B cell (primary cell): ENCODE measurements around the gene PSMA8. TPM values are rescaled to one million over a fixed set of nuclear protein-coding genes. Genes with fewer than 3 reads are reported as not detected.

ENCODE experiments used
- ATAC-seq: fragments of 200-7000 bp; cut with Tn5 transposase; one replicate; pipeline ENCODE4 v1.10.0; 2021; ENCODE audit warnings: low read depth, mild to moderate bottlenecking, moderate number of reproducible peaks, moderate library complexity
- CTCF ChIA-PET: fragments of 350-600 bp; sonication (Branson Sonifier 250); formaldehyde crosslinking; loops from one replicate; lab custom pipeline; 2021; ENCODE audit warnings: antibody characterized with exemption, inconsistent platforms; lab: Charles Lee
- POLR2A ChIA-PET: fragments of 350-600 bp; sonication (Branson Sonifier 250); formaldehyde crosslinking; loops from one replicate; lab custom pipeline; 2021; ENCODE audit warnings: antibody characterized with exemption; lab: Charles Lee
- DNase-seq: peaks from one replicate; pipeline ENCODE4 v3.0.0; 2013
- H2AFZ ChIP-seq: 2 replicates; pipeline ENCODE4 v1.6.1; 2012; ENCODE audit warnings: mild to moderate bottlenecking, low read depth, low read length; ENCODE audit not compliant: insufficient read depth, poor library complexity, severe bottlenecking
- H3K27ac ChIP-seq, 2 donors: 1 replicate in 1 of 2; 2 replicates in 1 of 2; pipeline ENCODE4 v1.5.1; 2012 to 2013; ENCODE audit warnings: low read length in 2 of 2, mild to moderate bottlenecking in 2 of 2, moderate library complexity in 1 of 2
- H3K27me3 ChIP-seq, 4 experiments: fragments of 200-600 bp in 1 of 4; sonication (generic) in 1 of 4; replicated peaks in 1 of 4; 1 replicate in 2 of 4; 2 replicates in 2 of 4; pipeline versions ENCODE4 v1.6.1 to v1.7.0; 2013 to 2016; ENCODE audit warnings: low read length in 3 of 4, mild to moderate bottlenecking in 2 of 4, mixed read lengths in 1 of 4, moderate library complexity in 1 of 4; ENCODE audit not compliant: insufficient read depth in 4 of 4, control insufficient read depth in 3 of 4; ENCODE audit errors: control extremely low read depth in 1 of 4
- H3K36me3 ChIP-seq, 2 experiments: replicated peaks in 1 of 2; 1 replicate in 1 of 2; 2 replicates in 1 of 2; pipeline versions ENCODE4 v1.6.1 to v1.7.1; 2013; ENCODE audit warnings: low read length in 1 of 2; ENCODE audit not compliant: insufficient read depth in 2 of 2, control insufficient read depth in 1 of 2; ENCODE audit errors: control extremely low read depth in 1 of 2, extremely low read depth in 1 of 2
- H3K4me1 ChIP-seq, 2 donors: fragments of 200-600 bp in 1 of 2; sonication (generic) in 1 of 2; 1 replicate in 1 of 2; 2 replicates in 1 of 2; pipeline versions ENCODE4 v1.5.1 to v1.6.1; 2013 to 2017; ENCODE audit warnings: low read length in 2 of 2; ENCODE audit not compliant: control insufficient read depth in 2 of 2, insufficient read depth in 2 of 2
- H3K4me2 ChIP-seq: replicated peaks from 2 replicates; pipeline ENCODE3; 2012; ENCODE audit warnings: mild to moderate bottlenecking, low read depth, low read length; ENCODE audit not compliant: poor library complexity, severe bottlenecking
- H3K4me3 ChIP-seq, 5 experiments: fragments of 200-600 bp in 1 of 5; sonication (generic) in 1 of 5; 1 replicate in 3 of 5; 2 replicates in 2 of 5; pipeline versions ENCODE4 v1.5.1 to v1.7.0; 2011 to 2016; ENCODE audit warnings: low read length in 4 of 5, mild to moderate bottlenecking in 4 of 5, low read depth in 2 of 5, control low read depth in 1 of 5, moderate library complexity in 1 of 5; ENCODE audit not compliant: insufficient read depth in 1 of 5; ENCODE audit errors: control extremely low read depth in 1 of 5, extremely low read depth in 1 of 5
- H3K79me2 ChIP-seq: fragments of 200-600 bp; sonication (generic); one replicate; pipeline ENCODE4 v1.6.0; 2016; ENCODE audit warnings: low read length; ENCODE audit not compliant: control insufficient read depth, insufficient read depth
- H3K9ac ChIP-seq: fragments of 200-600 bp; sonication (generic); 2 replicates; pipeline ENCODE4 v1.6.1; 2017; ENCODE audit warnings: mild to moderate bottlenecking, low read length, moderate library complexity
- H3K9me3 ChIP-seq, 3 donors: one replicate each; pipeline versions ENCODE4 v1.6.1 to v1.7.1; 2013; ENCODE audit warnings: low read length in 2 of 3; ENCODE audit not compliant: control insufficient read depth in 2 of 3, insufficient read depth in 1 of 3; ENCODE audit errors: control extremely low read depth in 1 of 3
- H4K20me1 ChIP-seq: 2 replicates; pipeline ENCODE4 v1.6.0; 2012; ENCODE audit warnings: mild to moderate bottlenecking, low read length; ENCODE audit not compliant: insufficient read depth, control insufficient read depth, poor library complexity, severe bottlenecking
- H3K27ac Mint-ChIP-seq: one replicate; pipeline ENCODE4 v1.8.0; 2021; ENCODE audit warnings: mixed read lengths
- H3K27me3 Mint-ChIP-seq: one replicate; pipeline ENCODE4 v1.8.0; 2021; ENCODE audit warnings: mixed read lengths
- H3K4me1 Mint-ChIP-seq: one replicate; pipeline ENCODE4 v1.8.0; 2021; ENCODE audit warnings: mixed read lengths
- H3K4me3 Mint-ChIP-seq: one replicate; pipeline ENCODE4 v1.8.0; 2021; ENCODE audit warnings: mixed read lengths
- H3K9me3 Mint-ChIP-seq: one replicate; pipeline ENCODE4 v1.8.0; 2022; ENCODE audit warnings: mixed read lengths; ENCODE audit not compliant: insufficient read depth
- EZH2 ChIP-seq: IDR thresholded peaks from 2 replicates; pipeline ENCODE4 v1.6.1; 2012; ENCODE audit warnings: borderline replicate concordance, low read depth, mild to moderate bottlenecking, moderate library complexity, low read length; ENCODE audit not compliant: insufficient read depth, poor library complexity, severe bottlenecking
- WGBS: methylation state at CpG from one replicate; pipeline ENCODE4 v1.1.5; 2013; ENCODE audit warnings: missing lambda C conversion rate; ENCODE audit not compliant: insufficient coverage; 5-methylcytosine and 5-hydroxymethylcytosine counted together
- intact Hi-C: fragments of 100-400 bp; cut with micrococcal nuclease; formaldehyde crosslinking; loops from one replicate; pipeline ENCODE4 v1.10.0; 2022
- polyA plus RNA-seq: library from polyadenylated mRNA; depleted of rRNA; stranded (reverse); fragments of >200 nt; gene quantifications from 2 replicates; pipeline ENCODE4 v1.2.3, GENCODE V29; 2012
- total RNA-seq, 2 donors: library from RNA; stranded (reverse); fragments of 120-200 nt in 1 of 2; gene quantifications; 1 replicate in 1 of 2; 2 replicates in 1 of 2; pipeline versions ENCODE4 v1.2.3 to v1.2.4, GENCODE V29; 2013 to 2022
- TF ChIP-seq, protein P1 (sequence below): fragments of 200-600 bp; IDR thresholded peaks from one replicate; pipeline ENCODE4 v1.8.0; 2022; ENCODE audit warnings: antibody characterized with exemption, mild to moderate bottlenecking

The PSMA8 gene
- total and polyA plus RNA-seq, 2 donors (not counting 1 experiment from before 2014, with no cell fraction given), result 0.33 to 0.91 TPM

DNA sequence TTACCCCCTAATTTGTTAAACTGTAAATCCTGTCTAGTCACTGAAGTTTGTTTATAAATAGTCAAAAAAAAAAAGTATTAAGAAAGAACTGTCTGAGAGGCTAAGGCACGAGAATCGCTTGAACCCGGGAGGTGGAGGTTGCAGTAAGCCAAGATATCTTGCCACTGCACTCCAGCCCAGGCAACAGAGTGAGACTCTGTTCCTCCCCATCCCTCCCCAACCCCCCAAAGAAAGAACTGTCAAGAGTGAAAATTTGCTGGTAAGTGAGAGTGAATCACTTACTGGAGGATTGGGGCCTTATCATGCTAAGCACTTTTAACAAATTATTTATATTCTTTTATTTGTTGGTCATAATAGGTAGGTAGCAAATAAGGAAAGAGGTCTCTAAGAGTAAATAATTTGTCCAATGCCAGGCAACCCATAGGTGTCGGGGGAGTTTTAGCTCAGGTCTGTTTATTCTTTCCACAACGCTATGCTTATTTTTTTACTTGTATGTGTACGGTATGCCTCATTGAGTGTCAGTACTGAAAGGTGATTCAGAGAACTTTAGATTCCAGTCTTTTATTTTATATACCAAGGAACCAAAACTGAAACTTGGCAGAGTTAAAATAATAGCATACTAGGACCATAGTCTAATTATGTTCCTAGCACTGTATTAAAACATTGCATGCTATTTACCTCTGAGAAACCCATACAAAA, 95.0 kb downstream of the PSMA8 start:
- ChIA-PET POLR2A (no interaction called here), CTCF (no interaction called here)
- TF ChIP-seq EZH2, result no peak
- TF ChIP-seq, protein P1, sequence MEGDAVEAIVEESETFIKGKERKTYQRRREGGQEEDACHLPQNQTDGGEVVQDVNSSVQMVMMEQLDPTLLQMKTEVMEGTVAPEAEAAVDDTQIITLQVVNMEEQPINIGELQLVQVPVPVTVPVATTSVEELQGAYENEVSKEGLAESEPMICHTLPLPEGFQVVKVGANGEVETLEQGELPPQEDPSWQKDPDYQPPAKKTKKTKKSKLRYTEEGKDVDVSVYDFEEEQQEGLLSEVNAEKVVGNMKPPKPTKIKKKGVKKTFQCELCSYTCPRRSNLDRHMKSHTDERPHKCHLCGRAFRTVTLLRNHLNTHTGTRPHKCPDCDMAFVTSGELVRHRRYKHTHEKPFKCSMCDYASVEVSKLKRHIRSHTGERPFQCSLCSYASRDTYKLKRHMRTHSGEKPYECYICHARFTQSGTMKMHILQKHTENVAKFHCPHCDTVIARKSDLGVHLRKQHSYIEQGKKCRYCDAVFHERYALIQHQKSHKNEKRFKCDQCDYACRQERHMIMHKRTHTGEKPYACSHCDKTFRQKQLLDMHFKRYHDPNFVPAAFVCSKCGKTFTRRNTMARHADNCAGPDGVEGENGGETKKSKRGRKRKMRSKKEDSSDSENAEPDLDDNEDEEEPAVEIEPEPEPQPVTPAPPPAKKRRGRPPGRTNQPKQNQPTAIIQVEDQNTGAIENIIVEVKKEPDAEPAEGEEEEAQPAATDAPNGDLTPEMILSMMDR, result no peak
- peaks cover 50% of the 10 kb centered on the region for H3K4me1 Mint-ChIP-seq
- H4K20me1 ChIP-seq, result peaks cover 23% of the 10 kb centered on the region
- no peak for DNase-seq
- peak overlapping the region in 2 of 5 experiments; percentile 86 to 91 for H3K4me3 ChIP-seq
- H3K4me3 Mint-ChIP-seq, result peak overlapping the region; percentile 94
- H2AFZ ChIP-seq, result no peak overlapping the region
- H3K36me3 ChIP-seq, result no peaks in the 10 kb centered on the region
- H3K27ac ChIP-seq, result no peak overlapping the region
- peak overlapping the region; percentile 11 for H3K27ac Mint-ChIP-seq
- peaks cover 0 to 2% (median 0%) of the 10 kb centered on the region in 3 donors for H3K9me3 ChIP-seq
- H3K9ac ChIP-seq, result peak overlapping the region; percentile 92
- WGBS, result 60% methylated on average over 1 of the region's 6 CpGs
- no peak for ATAC-seq
- H3K27me3 Mint-ChIP-seq, result no peaks in the 10 kb centered on the region
- peaks cover 21 to 24% of the 10 kb centered on the region in 2 donors for H3K4me1 ChIP-seq
- intact Hi-C loops, result loop anchor here (5.0 kb wide), 1 partner anchor 161 kb away; no protein-coding TSS in a partner anchor
- peak overlapping the region; percentile 84 for H3K4me2 ChIP-seq
- H3K79me2 ChIP-seq, result peaks cover 70% of the 10 kb centered on the region
- H3K27me3 ChIP-seq, result no peaks in the 10 kb centered on the region
- H3K9me3 Mint-ChIP-seq, result no peaks in the 10 kb centered on the region

DNA sequence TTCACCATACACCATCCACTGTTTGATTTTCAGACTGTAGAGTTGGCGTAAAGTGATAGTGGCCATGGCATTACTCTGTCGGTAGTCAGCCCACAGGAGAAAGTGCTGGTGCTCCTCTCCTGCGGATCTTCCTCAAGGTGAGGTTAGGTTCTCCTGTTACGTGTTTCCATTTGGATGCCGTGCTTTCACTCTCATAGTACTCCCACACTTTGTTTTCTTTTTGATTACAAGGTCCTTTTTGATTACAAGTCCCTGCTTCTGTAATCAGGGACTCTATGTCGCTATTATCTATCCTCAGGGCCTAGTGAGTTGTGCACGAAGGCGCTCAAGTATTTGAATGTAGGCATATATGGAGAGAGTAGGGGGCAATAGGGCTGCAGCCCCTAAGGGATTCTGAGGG, 96.8 kb downstream of the PSMA8 start:
- WGBS, result 100% methylated on average over 2 of the region's 8 CpGs
- no peaks in the 10 kb centered on the region for H3K9me3 Mint-ChIP-seq
- H2AFZ ChIP-seq, result no peak overlapping the region
- no peak overlapping the region for H3K4me3 Mint-ChIP-seq
- CTCF ChIA-PET, result no interaction called here
- H3K27ac Mint-ChIP-seq, result no peak overlapping the region
- ATAC-seq (no peak), DNase-seq (no peak)
- peaks cover 0 to 2% (median 0%) of the 10 kb centered on the region in 3 donors for H3K9me3 ChIP-seq
- no peak overlapping the region for H3K9ac ChIP-seq
- no peaks in the 10 kb centered on the region for H3K27me3 Mint-ChIP-seq
- H3K4me1 Mint-ChIP-seq, result peaks cover 63% of the 10 kb centered on the region
- H3K4me3 ChIP-seq, result no peak overlapping the region
- no peak overlapping the region for H3K4me2 ChIP-seq
- no peaks in the 10 kb centered on the region for H3K36me3 ChIP-seq
- no peaks in the 10 kb centered on the region for H3K27me3 ChIP-seq
- no peak overlapping the region for H3K27ac ChIP-seq
- H4K20me1 ChIP-seq, result peaks cover 32% of the 10 kb centered on the region
- POLR2A ChIA-PET, result no interaction called here
- intact Hi-C loops, result no loop called here
- no peak for TF ChIP-seq EZH2
- TF ChIP-seq, protein P1, result no peak
- peaks cover 23 to 24% of the 10 kb centered on the region in 2 donors for H3K4me1 ChIP-seq
- H3K79me2 ChIP-seq, result peaks cover 87% of the 10 kb centered on the region
